D721Med (cell line): ENCODE measurements around the gene C1orf198.
A peak's percentile ranks its signal among the peaks of the same experiment; 100 is the strongest.

Experiments
- DNase-seq: peaks from one replicate; pipeline ENCODE4 v3.0.0; 2011; ENCODE audit warnings: low spot score; ENCODE audit not compliant: insufficient read length
- FAIRE-seq: peaks from 2 replicates; lab custom pipeline; 2011; peaks lifted over from hg19 to GRCh38; lab: Jason Lieb, UNC
- TF ChIP-seq, protein P1 (sequence below): IDR thresholded peaks from 2 replicates; pipeline ENCODE4 v1.5.1; 2012; ENCODE audit warnings: mild to moderate bottlenecking, control low read depth; ENCODE audit not compliant: insufficient read depth; ENCODE audit errors: missing control alignments

Gene C1orf198

DNA sequence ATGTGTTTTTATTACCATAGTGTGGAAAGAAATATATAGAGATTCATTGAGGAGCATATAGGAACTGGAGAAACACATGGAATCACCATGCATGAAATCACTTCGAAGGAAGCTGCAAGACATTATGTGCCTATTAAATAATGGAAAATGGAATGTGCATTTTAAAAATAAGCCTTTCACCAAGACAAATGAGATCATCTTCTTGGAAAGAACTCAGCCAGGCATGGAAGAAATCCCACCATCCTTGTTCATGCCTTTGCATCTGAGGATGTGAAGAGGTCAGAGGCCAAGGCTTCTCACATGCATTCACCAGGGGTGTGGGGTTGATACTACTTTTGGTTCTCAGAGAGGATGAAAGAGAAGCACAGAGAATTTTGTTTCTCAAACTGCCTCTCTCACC, 50.0 kb downstream of the C1orf198 start:
- DNase-seq = no peak
- TF ChIP-seq, protein P1, sequence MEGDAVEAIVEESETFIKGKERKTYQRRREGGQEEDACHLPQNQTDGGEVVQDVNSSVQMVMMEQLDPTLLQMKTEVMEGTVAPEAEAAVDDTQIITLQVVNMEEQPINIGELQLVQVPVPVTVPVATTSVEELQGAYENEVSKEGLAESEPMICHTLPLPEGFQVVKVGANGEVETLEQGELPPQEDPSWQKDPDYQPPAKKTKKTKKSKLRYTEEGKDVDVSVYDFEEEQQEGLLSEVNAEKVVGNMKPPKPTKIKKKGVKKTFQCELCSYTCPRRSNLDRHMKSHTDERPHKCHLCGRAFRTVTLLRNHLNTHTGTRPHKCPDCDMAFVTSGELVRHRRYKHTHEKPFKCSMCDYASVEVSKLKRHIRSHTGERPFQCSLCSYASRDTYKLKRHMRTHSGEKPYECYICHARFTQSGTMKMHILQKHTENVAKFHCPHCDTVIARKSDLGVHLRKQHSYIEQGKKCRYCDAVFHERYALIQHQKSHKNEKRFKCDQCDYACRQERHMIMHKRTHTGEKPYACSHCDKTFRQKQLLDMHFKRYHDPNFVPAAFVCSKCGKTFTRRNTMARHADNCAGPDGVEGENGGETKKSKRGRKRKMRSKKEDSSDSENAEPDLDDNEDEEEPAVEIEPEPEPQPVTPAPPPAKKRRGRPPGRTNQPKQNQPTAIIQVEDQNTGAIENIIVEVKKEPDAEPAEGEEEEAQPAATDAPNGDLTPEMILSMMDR = no peak
- FAIRE-seq = no peak

DNA sequence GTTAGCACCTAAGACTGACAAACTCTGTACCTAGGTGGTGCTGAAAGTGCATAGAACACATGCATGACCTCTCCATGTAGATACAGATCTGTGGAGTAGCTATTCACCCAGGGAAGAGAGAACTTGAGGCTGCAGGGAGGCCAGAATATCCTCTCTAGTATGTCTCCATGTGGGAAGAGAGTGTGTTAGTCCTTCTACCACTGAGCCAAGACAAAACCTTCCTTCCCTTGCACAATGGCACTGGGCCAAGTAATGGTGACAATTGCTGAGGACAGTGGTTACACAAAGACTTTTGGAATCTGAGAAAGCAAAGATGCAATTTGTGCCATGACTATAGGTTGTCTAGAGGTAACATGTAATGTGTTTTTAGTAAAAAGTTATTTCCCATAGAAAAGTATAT, 52.3 kb downstream of the C1orf198 start:
- FAIRE-seq (no peak), DNase-seq (no peak)
- TF ChIP-seq, protein P1 = peak; percentile 9

DNA sequence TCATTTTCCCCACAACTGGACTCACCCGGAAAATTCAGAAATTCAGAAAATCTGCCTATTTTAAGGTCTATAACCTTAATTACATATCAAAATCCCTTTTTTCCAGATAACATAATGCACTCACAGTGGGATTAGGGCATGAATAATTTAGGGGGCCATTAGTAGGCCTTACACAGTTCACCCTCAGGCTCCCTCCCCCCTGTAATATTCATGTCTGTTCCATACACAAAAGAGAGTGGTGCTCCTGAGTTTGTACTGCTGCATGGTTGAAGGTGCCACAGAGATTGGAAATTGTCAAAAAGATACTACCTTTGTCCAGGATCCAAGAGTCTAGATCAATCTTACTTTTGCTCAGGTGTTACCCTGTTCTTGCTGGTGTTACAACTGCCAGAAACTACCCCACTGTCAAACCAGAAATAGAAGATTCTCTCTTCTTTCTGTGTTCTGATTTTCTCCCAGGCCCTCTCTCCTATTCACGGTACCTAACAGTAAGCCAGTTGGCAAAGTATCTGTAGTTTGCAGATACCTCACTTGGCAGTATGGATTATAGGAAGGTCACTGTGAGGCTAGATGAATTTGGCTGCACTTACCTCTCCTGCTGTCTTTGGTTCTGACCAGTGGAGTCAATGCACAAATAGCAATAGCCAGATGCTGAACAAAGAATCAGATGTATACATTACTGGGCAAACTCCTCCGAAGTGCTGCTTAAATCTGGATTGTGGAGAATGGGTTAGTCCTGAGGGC, 53.2 kb downstream of the C1orf198 start:
- DNase-seq (no peak), FAIRE-seq (no peak)
- TF ChIP-seq, protein P1 = no peak

DNA sequence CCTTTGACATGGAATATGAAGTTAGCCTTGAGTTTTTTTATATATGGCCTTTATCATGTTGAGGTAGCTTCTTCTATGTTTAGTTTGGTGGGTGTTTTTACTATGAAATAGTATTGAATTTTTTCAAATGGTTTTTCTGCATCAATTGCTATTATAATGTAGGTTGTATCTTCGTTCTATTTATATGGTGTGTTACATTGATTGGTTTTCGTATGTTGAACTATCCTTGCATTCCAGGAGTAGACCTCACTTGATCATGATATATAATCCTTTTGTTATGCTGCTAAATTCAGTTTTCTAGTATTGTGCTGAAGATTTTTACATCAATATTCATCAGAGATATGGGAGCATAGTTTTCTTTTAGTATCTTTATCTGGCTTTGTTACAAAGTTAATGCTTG, 55.8 kb downstream of the C1orf198 start:
- TF ChIP-seq, protein P1 = no peak
- DNase-seq = no peak
- peak; percentile 60 for FAIRE-seq

DNA sequence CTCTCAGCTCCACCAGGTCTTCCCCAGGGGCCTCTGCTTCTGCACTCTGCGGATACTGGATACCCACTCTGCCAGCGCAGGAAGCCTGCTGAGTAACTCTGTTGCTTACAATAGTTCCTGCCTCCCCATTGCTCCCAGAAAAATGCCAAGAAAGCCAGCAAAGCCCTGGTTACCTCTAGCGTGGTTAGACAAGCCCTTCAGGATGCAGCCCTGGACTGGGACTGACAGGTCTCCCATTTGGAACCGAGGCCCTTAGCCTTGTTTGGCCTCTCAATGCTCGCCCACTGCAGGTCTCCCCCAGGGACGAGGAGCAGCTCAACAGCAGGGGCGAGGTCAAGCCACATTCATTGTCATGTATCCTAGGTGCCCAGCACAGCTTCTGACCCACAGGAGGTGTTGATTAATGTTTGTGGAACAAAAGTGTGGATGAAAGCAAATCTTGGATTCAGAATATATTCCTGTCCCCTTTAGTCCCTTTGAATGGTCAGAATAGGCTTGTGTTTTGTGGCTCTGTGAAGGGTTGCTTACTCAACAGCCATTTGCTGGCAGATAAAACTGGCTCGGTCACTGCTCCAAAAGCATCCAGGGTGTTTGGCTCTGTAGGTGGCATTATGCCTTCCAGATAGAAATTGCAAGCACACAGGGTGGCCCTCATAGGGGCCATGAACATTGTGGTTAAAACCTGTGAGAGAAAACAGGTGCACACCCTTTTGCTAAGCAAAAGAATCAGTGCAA, 58.9 kb downstream of the C1orf198 start:
- DNase-seq = no peak
- TF ChIP-seq, protein P1 = no peak
- no peak for FAIRE-seq

DNA sequence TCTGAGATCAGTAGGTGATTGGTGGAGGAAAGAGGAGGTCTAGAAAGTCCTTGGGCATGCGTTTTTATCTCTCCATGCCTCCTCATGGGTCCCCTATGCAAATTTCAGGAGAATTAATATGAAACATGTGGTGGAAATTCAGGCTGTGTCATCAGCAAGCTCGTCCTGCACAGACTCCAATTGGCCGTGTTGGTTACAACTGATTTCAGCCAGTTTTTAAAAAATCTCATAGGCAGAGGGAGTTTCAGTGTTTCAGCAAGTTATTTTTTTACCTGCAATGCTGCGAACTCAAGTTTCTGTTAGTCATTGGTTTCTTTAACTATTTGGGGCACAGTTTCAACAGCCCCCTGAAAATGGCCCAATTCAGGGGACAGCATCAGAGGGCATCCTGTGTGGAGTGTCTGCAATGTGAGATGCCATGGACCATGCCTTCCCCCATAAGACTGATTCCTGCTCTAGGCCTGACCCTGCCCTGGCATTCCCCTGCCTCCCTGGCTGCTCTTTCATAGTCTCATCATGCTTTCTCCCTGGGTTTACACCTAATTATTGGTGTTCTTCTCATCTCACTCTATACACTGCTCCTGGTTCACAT, 59.9 kb downstream of the C1orf198 start:
- TF ChIP-seq, protein P1 = no peak
- no peak for FAIRE-seq
- no peak for DNase-seq
